Natural killer cell (primary cell): Measurements from ENCODE around the gene RAPGEF1. TPM values are rescaled to one million over a fixed set of nuclear protein-coding genes. Genes with fewer than 3 reads are reported as not detected.

ENCODE experiments used
- ATAC-seq, 3 donors: fragments of 150-1000 bp in 2 of 3; fragments of 200-7000 bp in 1 of 3; cut with Tn5 transposase; 1 replicate in 1 of 3; 2 replicates in 2 of 3; pipeline ENCODE4 v1.10.0; 2021; ENCODE audit warnings: mild to moderate bottlenecking in 2 of 3, moderate library complexity in 2 of 3
- DNase-seq, 2 donors: peaks; one replicate each; pipeline versions ENCODE4 v3.0.0 to v3.0.0-alpha.2; 2013 to 2021; ENCODE audit warnings: mixed read lengths in 1 of 2
- H3K27ac ChIP-seq: one replicate; pipeline ENCODE4 v1.5.1; 2013; ENCODE audit warnings: mild to moderate bottlenecking, low read length
- H3K27me3 ChIP-seq: one replicate; pipeline ENCODE4 v1.6.1; 2013; ENCODE audit warnings: low read length; ENCODE audit not compliant: control insufficient read depth, insufficient read depth
- H3K36me3 ChIP-seq: one replicate; pipeline ENCODE4 v1.6.1; 2013; ENCODE audit warnings: low read length; ENCODE audit not compliant: control insufficient read depth, insufficient read depth
- H3K4me1 ChIP-seq: one replicate; pipeline ENCODE4 v1.6.1; 2013; ENCODE audit warnings: low read length; ENCODE audit not compliant: control insufficient read depth, insufficient read depth
- H3K4me3 ChIP-seq: one replicate; pipeline ENCODE4 v1.5.1; 2013; ENCODE audit warnings: low read length
- H3K9me3 ChIP-seq: one replicate; pipeline ENCODE4 v1.6.1; 2013; ENCODE audit warnings: low read length; ENCODE audit not compliant: control insufficient read depth, insufficient read depth
- H3K27ac Mint-ChIP-seq, 2 donors: one replicate each; pipeline ENCODE4 v1.8.0; 2022; ENCODE audit warnings: mild to moderate bottlenecking in 2 of 2, mixed read lengths in 2 of 2, moderate library complexity in 1 of 2
- H3K27me3 Mint-ChIP-seq, 2 donors: one replicate each; pipeline ENCODE4 v1.8.0; 2022; ENCODE audit warnings: low read depth in 2 of 2, mixed read lengths in 2 of 2
- H3K36me3 Mint-ChIP-seq: one replicate; pipeline ENCODE4 v1.8.0; 2022; ENCODE audit warnings: mixed read lengths
- H3K4me1 Mint-ChIP-seq, 2 donors: one replicate each; pipeline ENCODE4 v1.8.0; 2022; ENCODE audit warnings: mixed read lengths in 2 of 2
- H3K4me3 Mint-ChIP-seq: one replicate; pipeline ENCODE4 v1.8.0; 2022; ENCODE audit warnings: mild to moderate bottlenecking, moderate library complexity, mixed read lengths
- H3K9me3 Mint-ChIP-seq, 2 donors: one replicate each; pipeline ENCODE4 v1.8.0; 2022; ENCODE audit warnings: mixed read lengths in 2 of 2
- CTCF ChIP-seq: fragments of 200-600 bp; IDR thresholded peaks from one replicate; pipeline ENCODE4 v1.8.0; 2022; ENCODE audit warnings: antibody characterized with exemption
- WGBS: methylation state at CpG from one replicate; pipeline ENCODE4 v1.1.7; 2013; ENCODE audit warnings: missing lambda C conversion rate; ENCODE audit not compliant: insufficient coverage; 5-methylcytosine and 5-hydroxymethylcytosine counted together
- intact Hi-C: fragments of 100-400 bp; cut with micrococcal nuclease; formaldehyde crosslinking; loops from one replicate; pipeline ENCODE4 v1.14.2; 2022
- total RNA-seq, 4 donors: library from RNA; stranded (reverse); fragments of 120-200 nt in 1 of 4; gene quantifications; one replicate each; pipeline versions ENCODE4 v1.2.3 to v1.2.4, GENCODE V29; 2013 to 2022

The RAPGEF1 gene
- total RNA-seq, 3 donors from 2014 or later (not counting 1 experiment from before 2014, with no cell fraction given) = 210 to 224 (median 222) TPM

GRCh38 chr9:131545786-131546335, 194.0 kb downstream of the RAPGEF1 start:
- DNase-seq (no peak), ATAC-seq (peak in 1 of 3 donors; percentile 10)
- 7% methylated on average over 30 of the region's 30 CpGs for WGBS
- Histone ChIP-seq H3K9me3 (peaks cover 20% of the 10 kb centered on the region), H3K36me3 (no peaks in the 10 kb centered on the region), H3K4me3 (no peak overlapping the region), H3K27ac (no peak overlapping the region), H3K4me1 (peaks cover 17% of the 10 kb centered on the region), H3K27me3 (peaks cover 21% of the 10 kb centered on the region)
- Mint-ChIP-seq H3K9me3 (peaks cover 2 to 6% of the 10 kb centered on the region in 2 donors), H3K36me3 (peaks cover 9% of the 10 kb centered on the region), H3K4me1 (peaks cover 0 to 13% of the 10 kb centered on the region in 2 donors), H3K27ac (no peak overlapping the region), H3K27me3 (peaks cover 39 to 50% of the 10 kb centered on the region in 2 donors), H3K4me3 (peak overlapping the region; percentile 53)
- intact Hi-C loops = no loop called here
- TF ChIP-seq CTCF = no peak

- H3K4me3 Mint-ChIP-seq = peak within 1 kb of the TSS; percentile 53
- no peak for DNase-seq
- peaks cover 21% of the 10 kb centered on the region for H3K27me3 ChIP-seq
- no peak within 1 kb of the TSS for H3K4me3 ChIP-seq
- 39% methylated on average over 50 of the region's 50 CpGs for WGBS
- no peak within 1 kb of the TSS for H3K27ac Mint-ChIP-seq
- H3K9me3 Mint-ChIP-seq = peaks cover 2 to 6% of the 10 kb centered on the region in 2 donors
- peaks cover 20% of the 10 kb centered on the region for H3K9me3 ChIP-seq
- no peaks in the 10 kb centered on the region for H3K36me3 ChIP-seq
- H3K36me3 Mint-ChIP-seq = peaks cover 9% of the 10 kb centered on the region
- H3K4me1 ChIP-seq = peaks cover 20% of the 10 kb centered on the region
- peaks cover 33 to 45% of the 10 kb centered on the region in 2 donors for H3K27me3 Mint-ChIP-seq
- no peak for ATAC-seq
- intact Hi-C loops = no loop called here
- H3K4me1 Mint-ChIP-seq = peaks cover 0 to 13% of the 10 kb centered on the region in 2 donors
- no peak for TF ChIP-seq CTCF
- no peak within 1 kb of the TSS for H3K27ac ChIP-seq
These were observed 194.7 kb downstream of the RAPGEF1 start, which contains the start of gene PRRT1B for GRCh38 chr9:131545003-131545785. TSS of gene PRRT1B (plus strand) at chr9:131545523. CDS start at chr9:131545616, 93 bp downstream.

DNA sequence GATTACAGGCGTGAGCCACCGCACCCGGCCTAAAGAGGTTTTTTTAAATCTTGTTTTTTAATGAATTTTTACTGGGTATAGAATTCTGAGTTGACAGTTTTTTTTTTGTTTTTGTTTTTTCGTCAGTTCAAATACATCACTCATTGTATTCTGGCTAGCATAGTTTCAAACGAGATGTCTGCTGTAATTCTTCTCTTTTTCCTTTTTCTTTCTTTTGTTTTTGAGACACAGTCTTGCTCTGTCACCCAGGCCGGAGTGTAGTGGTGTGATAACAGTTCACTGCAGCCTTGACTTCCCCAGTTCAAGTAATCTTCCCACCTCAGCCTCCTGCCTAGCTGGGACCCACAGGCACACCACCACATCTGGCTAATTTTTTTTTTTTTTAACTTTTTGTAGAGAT, 196.7 kb downstream of the RAPGEF1 start:
- 95% methylated on average over 6 of the region's 6 CpGs for WGBS
- Mint-ChIP-seq H3K36me3 (peaks cover 9% of the 10 kb centered on the region), H3K27me3 (peaks cover 13 to 25% of the 10 kb centered on the region in 2 donors), H3K4me3 (no peak overlapping the region), H3K4me1 (peaks cover 0 to 13% of the 10 kb centered on the region in 2 donors), H3K27ac (no peak overlapping the region), H3K9me3 (peaks cover 2 to 6% of the 10 kb centered on the region in 2 donors)
- intact Hi-C loops = no loop called here
- ATAC-seq (no peak), DNase-seq (no peak)
- Histone ChIP-seq H3K4me3 (no peak overlapping the region), H3K27me3 (peaks cover 21% of the 10 kb centered on the region), H3K36me3 (no peaks in the 10 kb centered on the region), H3K4me1 (peaks cover 39% of the 10 kb centered on the region), H3K27ac (no peak overlapping the region), H3K9me3 (peaks cover 20% of the 10 kb centered on the region)
- no peak for TF ChIP-seq CTCF
